ENCODE data around the gene CRYZL1.

Gene CRYZL1

DNA sequence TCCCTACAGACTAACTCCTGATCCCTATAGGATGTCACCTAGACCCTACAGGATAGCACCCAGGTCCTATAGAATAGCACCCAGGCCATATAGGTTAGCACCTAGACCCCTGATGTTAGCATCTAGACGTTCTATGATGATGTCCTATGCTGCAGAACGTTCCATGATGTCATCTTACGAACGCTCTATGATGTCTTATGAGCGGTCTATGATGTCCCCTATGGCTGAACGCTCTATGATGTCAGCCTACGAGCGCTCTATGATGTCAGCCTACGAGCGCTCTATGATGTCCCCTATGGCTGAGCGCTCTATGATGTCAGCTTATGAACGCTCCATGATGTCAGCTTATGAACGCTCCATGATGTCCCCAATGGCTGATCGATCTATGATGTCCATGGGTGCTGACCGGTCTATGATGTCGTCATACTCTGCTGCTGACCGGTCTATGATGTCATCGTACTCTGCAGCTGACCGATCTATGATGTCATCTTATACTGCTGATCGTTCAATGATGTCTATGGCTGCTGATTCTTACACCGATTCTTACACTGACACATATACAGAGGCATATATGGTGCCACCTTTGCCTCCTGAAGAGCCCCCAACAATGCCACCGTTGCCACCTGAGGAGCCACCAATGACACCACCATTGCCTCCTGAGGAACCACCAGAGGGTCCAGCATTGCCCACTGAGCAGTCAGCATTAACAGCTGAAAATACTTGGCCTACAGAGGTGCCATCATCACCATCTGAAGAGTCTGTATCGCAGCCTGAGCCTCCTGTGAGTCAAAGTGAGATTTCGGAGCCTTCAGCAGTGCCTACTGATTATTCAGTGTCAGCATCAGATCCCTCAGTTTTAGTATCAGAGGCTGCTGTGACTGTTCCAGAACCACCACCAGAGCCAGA, 89.2 kb downstream of the CRYZL1 start:
- TF ChIP-seq, protein P1, sequence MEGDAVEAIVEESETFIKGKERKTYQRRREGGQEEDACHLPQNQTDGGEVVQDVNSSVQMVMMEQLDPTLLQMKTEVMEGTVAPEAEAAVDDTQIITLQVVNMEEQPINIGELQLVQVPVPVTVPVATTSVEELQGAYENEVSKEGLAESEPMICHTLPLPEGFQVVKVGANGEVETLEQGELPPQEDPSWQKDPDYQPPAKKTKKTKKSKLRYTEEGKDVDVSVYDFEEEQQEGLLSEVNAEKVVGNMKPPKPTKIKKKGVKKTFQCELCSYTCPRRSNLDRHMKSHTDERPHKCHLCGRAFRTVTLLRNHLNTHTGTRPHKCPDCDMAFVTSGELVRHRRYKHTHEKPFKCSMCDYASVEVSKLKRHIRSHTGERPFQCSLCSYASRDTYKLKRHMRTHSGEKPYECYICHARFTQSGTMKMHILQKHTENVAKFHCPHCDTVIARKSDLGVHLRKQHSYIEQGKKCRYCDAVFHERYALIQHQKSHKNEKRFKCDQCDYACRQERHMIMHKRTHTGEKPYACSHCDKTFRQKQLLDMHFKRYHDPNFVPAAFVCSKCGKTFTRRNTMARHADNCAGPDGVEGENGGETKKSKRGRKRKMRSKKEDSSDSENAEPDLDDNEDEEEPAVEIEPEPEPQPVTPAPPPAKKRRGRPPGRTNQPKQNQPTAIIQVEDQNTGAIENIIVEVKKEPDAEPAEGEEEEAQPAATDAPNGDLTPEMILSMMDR (IDR thresholded peaks at IDR 0.05) = no peak
- no peak overlapping the region for H3K27ac ChIP-seq
- peaks cover 30% of the 10 kb centered on the region for H3K79me2 ChIP-seq
- H3K9me3 ChIP-seq (ENCODE audit: control insufficient read depth, low read length) = no peaks in the 10 kb centered on the region
- H3K36me3 ChIP-seq (ENCODE audit: control insufficient read depth, insufficient read depth, low read length) = peaks cover 3% of the 10 kb centered on the region
- no peak overlapping the region for H3K9ac ChIP-seq
- no peaks in the 10 kb centered on the region for H3K4me1 ChIP-seq
- H3K4me2 ChIP-seq (ENCODE audit: low read length) = no peak overlapping the region
- H3K4me3 ChIP-seq (ENCODE audit: low read depth, low read length) = no peak overlapping the region
- no peak overlapping the region for H2AFZ ChIP-seq
- H3K27me3 ChIP-seq (ENCODE audit: control insufficient read depth, insufficient read depth, low read length) = no peaks in the 10 kb centered on the region

DNA sequence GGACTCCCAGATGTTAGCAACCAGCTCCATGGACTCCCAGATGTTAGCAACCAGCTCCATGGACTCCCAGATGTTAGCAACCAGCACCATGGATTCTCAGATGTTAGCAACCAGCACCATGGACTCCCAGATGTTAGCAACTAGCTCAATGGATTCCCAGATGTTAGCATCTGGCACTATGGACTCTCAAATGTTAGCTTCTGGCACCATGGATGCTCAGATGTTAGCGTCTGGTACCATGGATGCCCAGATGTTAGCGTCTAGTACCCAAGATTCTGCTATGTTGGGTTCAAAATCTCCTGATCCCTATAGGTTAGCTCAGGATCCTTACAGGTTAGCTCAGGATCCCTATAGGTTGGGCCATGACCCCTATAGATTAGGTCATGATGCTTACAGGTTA, 89.9 kb downstream of the CRYZL1 start:
- Histone ChIP-seq H3K9me3 (ENCODE audit: control insufficient read depth, low read length) (no peaks in the 10 kb centered on the region), H3K4me2 (ENCODE audit: low read length) (no peak overlapping the region), H3K27me3 (ENCODE audit: control insufficient read depth, insufficient read depth, low read length) (no peaks in the 10 kb centered on the region), H3K4me3 (ENCODE audit: low read depth, low read length) (no peak overlapping the region), H3K9ac (no peak overlapping the region), H2AFZ (no peak overlapping the region), H3K36me3 (ENCODE audit: control insufficient read depth, insufficient read depth, low read length) (peaks cover 3% of the 10 kb centered on the region), H3K4me1 (no peaks in the 10 kb centered on the region), H3K79me2 (peaks cover 26% of the 10 kb centered on the region), H3K27ac (no peak overlapping the region)
- TF ChIP-seq, protein P1 (IDR thresholded peaks at IDR 0.05) = no peak

DNA sequence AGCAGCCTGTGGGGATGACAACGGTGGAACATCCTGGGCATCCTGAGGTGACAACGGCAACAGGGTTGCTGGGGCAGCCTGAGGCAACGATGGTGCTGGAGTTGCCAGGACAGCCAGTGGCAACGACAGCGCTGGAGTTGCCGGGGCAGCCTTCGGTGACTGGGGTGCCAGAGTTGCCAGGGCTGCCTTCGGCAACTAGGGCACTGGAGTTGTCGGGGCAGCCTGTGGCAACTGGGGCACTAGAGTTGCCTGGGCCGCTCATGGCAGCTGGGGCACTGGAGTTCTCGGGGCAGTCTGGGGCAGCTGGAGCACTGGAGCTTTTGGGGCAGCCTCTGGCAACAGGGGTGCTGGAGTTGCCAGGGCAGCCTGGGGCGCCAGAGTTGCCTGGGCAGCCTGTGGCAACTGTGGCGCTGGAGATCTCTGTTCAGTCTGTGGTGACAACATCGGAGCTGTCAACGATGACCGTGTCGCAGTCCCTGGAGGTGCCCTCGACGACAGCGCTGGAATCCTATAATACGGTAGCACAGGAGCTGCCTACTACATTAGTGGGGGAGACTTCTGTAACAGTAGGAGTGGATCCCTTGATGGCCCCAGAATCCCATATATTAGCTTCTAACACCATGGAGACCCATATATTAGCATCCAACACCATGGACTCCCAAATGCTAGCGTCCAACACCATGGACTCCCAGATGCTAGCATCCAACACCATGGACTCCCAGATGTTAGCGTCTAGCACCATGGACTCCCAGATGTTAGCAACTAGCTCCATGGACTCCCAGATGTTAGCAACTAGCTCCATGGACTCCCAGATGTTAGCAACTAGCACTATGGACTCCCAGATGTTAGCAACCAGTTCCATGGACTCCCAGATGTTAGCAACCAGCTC, 90.5 kb downstream of the CRYZL1 start:
- Histone ChIP-seq H3K4me2 (ENCODE audit: low read length) (no peak overlapping the region), H3K4me1 (no peaks in the 10 kb centered on the region), H3K4me3 (ENCODE audit: low read depth, low read length) (no peak overlapping the region), H3K9me3 (ENCODE audit: control insufficient read depth, low read length) (no peaks in the 10 kb centered on the region), H3K27me3 (ENCODE audit: control insufficient read depth, insufficient read depth, low read length) (no peaks in the 10 kb centered on the region), H3K9ac (no peak overlapping the region), H3K36me3 (ENCODE audit: control insufficient read depth, insufficient read depth, low read length) (peaks cover 3% of the 10 kb centered on the region), H3K27ac (no peak overlapping the region), H3K79me2 (peaks cover 24% of the 10 kb centered on the region), H2AFZ (no peak overlapping the region)
- TF ChIP-seq, protein P1 (IDR thresholded peaks at IDR 0.05) = no peak

DNA sequence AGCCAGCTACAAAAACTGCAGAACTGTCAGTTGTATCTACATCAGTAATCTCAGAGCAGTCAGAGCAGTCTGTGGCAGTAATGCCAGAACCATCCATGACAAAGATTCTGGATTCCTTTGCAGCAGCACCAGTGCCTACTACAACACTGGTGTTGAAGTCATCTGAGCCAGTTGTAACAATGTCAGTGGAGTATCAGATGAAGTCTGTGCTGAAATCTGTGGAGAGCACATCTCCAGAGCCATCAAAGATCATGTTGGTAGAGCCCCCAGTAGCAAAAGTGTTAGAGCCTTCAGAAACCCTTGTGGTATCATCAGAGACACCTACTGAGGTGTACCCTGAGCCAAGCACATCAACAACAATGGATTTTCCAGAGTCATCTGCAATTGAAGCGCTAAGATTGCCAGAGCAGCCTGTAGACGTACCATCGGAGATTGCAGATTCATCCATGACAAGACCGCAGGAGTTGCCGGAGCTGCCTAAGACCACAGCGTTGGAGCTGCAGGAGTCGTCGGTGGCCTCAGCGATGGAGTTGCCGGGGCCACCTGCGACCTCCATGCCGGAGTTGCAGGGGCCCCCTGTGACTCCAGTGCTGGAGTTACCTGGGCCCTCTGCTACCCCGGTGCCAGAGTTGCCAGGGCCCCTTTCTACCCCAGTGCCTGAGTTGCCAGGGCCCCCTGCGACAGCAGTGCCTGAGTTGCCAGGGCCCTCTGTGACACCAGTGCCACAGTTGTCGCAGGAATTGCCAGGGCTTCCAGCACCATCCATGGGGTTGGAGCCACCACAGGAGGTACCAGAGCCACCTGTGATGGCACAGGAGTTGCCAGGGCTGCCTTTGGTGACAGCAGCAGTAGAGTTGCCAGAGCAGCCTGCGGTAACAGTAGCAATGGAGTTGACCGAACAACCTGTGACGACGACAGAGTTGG, 91.4 kb downstream of the CRYZL1 start:
- Histone ChIP-seq H3K79me2 (peaks cover 24% of the 10 kb centered on the region), H3K9me3 (ENCODE audit: control insufficient read depth, low read length) (no peaks in the 10 kb centered on the region), H3K36me3 (ENCODE audit: control insufficient read depth, insufficient read depth, low read length) (peaks cover 3% of the 10 kb centered on the region), H3K4me2 (ENCODE audit: low read length) (no peak overlapping the region), H2AFZ (no peak overlapping the region), H3K9ac (no peak overlapping the region), H3K27me3 (ENCODE audit: control insufficient read depth, insufficient read depth, low read length) (no peaks in the 10 kb centered on the region), H3K4me3 (ENCODE audit: low read depth, low read length) (no peak overlapping the region), H3K27ac (no peak overlapping the region), H3K4me1 (no peaks in the 10 kb centered on the region)
- TF ChIP-seq, protein P1 (IDR thresholded peaks at IDR 0.05) = no peak

All from parathyroid adenoma (tissue), 2 donors.